NCI-H146 (cell line): ENCODE data around the gene C1QTNF8.
"Not testable (repeated sequence)": the region's sequence is repeated elsewhere in the genome, so short reads cannot be mapped to it uniquely, and the experiment has no call there.

Experiments used
- DNase-seq: peaks from one replicate; lab custom pipeline; 2025; lab: John Stamatoyannopoulos, UW

Gene C1QTNF8

DNA sequence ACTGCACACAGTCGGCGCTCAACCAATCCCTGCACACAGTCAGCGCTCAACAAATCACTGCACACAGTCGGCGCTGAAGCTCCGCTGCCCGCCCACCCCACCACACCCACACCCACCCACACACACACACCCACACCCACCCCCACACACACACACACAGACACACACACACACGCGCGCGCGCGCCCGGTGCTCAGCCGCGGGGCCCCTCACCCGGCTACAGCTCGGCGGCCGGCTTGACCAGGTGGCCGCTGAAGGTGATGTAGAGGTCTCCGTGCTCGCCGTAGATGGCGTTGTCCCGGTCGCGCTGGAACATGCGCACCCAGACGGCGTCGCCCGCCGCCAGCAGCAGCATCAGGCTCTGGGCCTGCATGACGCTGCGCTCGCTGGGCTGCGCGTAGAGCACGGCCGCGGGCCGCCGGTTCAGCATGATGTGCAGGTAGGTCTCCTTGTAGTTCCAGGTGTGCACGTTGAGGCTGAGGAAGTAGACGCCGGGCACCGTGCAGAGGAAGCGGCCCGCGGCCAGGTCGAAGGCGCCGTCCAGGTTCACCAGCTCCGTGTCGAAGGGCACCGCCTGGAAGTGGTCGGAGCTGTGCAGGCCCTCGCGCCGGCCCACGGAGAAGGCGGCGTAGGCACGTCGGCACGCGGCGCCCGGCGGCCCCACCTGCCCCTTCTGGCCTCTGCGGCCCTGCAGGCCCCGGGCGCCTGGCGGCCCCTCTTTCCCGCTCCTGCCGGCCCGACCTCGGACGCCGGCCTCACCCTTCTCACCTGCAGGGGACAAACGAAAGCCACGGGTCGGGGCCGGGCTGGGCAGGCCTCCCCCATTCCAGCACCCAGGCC lies 2.5 kb downstream of the C1QTNF8 start:
- DNase-seq = peak; percentile 40

GRCh38 chr16:1092685-1093283 lies 3.3 kb downstream of the C1QTNF8 start:
- DNase-seq = not testable (repeated sequence)

- no peak for DNase-seq
Observed at GRCh38 chr16:1091992-1092552, 4.0 kb downstream of the C1QTNF8 start.

DNA sequence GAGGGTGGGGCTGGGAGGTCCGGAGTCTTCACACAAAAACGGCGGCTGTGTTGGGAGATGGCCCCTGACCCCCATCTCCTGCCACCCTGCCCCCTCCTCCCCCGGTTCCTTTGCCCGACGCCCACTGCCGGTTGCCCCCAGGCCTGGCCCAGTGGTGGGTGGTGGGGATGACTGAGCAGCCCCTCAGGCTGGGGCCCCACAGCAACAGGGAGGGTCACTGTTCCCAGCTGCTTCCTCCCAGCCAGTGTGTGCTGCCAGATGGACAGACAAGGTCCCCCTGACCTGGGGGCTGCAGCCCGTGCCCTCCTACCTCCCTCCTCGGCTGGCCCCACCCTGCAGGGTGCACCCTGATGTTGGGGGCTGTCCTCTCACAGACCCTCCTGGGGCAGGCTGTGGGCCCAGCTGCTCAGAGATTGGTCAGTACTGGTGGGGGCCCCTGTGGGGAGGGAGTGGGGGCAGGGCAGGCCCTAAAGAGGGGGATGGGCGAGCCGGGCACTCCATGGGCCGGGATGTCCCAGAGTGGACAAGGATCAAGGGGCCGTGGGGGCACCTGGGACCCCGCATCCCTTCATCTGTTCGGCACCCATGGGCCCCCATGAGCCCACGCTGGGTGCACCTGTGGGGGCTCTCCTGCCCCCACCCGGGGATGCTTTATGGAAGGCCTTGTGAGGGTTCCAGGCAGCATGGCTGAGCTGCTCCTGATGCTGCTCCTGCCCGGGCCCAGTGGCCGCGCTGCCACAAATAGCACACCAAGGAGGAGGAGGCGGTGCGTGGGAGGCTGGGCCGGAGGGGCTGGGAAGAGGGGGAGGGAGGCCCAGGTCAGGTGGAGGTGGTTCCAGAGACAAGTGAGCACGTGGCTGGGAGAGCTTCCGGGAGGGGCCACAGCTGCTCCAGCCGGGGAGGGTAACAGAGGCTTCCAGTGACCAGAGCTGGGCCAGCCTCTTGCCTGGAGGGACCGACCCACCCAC lies 5.1 kb downstream of the C1QTNF8 start:
- no peak for DNase-seq

DNA sequence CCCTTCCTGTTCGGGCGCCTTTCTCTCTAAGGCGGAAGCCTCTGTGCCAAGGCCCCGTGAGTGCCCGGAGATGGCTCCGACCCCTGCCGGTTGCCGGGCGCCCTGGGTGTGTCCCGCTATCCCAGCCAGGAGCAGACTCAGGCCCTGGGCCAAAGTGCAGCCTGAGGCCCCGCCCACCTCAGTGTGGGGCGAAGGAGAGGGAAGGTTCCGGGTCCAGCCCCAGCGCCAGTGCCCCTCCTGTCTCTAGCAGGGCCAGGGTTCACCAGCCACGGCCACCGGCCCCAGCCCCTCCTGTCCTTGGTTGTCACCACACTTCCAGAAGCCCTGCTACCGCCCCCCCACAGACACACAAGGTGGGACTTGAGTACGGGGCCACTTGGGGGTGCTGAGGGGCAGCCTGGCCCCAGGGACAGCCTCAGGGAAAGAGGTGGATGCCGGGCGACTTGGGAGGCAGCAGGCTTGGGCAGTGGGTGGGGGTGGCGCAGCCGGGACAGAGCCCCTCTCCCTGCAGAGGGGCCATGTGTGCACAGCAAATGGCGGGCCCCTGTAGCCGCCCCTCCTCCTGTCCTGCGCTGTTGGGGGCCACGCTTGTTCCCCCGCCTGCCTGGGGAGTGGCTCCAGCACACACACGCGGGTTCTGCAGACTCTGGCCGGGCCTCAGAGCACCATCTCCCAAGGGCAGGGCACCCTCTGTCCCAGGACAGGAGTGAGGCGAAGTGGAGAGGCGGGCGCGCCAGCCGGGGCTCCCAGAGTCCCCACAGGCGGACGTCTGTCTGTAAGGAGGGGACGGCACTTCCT lies 6.0 kb downstream of the C1QTNF8 start:
- no peak for DNase-seq

DNA sequence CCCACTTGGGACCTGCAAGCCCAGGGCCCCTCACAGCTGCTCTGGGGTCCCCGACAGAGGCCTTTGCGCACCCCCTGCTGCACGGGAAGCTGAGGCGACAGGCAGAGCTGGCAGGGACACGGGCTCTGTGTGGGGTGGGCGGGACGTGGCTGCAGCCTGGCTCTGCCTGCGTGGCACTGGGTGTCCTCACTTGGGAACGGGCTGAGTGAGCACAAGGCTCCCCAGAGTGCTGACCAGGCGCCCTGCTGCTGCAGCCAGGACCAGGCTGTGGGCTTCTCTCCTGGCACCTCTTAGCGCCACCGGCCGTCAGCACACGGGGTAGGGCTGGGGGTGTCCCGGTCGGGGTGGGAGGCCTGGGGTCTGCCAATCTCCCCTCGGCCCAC lies 6.6 kb downstream of the C1QTNF8 start:
- no peak for DNase-seq

GRCh38 chr16:1088295-1089170 lies 7.5 kb downstream of the C1QTNF8 start:
- DNase-seq = no peak

DNA sequence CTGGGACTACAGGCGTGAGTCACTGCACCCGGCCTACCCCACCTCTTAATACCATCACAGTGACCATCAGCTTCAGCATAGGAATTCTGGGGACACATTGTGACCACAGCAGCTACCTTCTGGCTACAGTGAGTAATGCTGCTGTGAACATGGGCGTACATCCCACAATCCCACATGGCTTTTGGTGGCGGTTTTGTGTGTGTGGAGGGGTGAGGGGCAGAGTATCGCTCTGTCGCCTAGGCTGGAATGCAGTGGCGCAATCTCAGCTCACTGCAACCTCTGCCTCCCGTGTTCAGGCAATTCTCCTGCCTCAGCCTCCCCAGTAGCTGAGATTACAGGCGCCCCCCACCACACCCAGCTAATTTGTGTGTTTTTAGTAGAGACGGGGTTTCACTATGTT lies 9.6 kb downstream of the C1QTNF8 start:
- DNase-seq = not testable (repeated sequence)

- DNase-seq = no peak
Observed at GRCh38 chr16:1084971-1085370, 11.1 kb downstream of the C1QTNF8 start.

DNA sequence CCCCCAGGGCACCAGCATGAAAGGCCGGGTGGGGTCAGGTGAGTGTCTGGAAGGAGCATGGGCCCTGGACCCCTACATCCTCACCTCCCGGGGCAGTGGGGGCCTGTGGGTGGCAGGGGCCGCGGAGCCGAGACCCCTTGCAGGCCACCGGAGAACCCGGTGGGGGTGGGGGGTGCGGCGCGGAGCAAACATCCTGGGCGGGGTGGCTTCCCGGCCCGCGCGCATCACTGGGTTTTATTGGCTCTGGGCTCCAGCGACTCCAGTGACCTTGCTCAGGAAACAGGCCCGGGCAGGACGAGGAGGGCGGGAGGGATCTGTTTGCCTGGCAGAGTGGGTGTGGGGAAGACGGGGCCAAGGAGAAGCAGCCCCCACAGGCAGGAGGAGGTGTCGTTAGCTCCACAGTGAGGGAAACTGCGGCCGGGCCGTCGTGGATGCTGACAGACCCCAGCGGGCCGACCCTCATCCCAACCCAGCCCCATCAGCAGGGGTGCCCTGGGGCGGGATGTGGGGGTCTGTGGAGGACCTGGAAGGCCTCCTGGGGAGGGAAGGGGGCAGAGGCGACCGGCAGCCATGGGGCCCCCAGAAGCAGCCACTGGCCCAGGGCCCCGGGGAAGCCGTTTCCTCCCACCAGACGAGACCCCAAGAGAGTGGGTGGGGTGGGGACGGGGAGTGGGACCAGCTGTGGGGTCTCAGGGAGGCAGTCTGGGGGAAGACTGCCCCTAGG lies 12.9 kb downstream of the C1QTNF8 start:
- DNase-seq = no peak

- no peak for DNase-seq
Observed at GRCh38 chr16:1082266-1082951, 13.6 kb downstream of the C1QTNF8 start.

DNA sequence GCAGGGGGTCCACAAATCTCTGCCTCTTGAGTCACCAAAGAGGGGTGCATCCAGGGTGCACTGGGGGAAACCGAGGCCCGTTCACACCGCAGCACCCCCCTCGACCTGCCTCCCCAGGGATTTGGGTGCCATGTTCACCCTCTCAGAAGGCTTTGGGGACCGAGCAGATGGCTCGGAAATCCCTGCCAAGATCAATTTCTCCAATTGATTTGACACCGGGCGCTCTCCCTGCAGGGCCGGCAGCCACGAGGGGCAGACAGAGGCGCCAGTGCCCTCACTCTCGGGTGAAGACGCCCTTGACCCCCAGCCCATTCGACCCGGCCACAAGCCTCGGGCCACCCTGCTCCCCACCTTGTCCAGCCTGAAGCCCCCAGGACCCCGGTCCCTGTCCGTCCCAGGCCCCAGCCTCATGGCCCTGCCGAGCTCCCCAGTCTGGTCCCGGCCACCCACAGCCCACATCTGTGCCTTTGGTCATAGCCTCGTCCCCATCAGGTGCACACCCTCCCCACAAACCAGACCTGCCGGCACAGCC lies 14.2 kb downstream of the C1QTNF8 start:
- no peak for DNase-seq

- DNase-seq = no peak
Observed at GRCh38 chr16:1080801-1081733, 15.0 kb downstream of the C1QTNF8 start.

DNA sequence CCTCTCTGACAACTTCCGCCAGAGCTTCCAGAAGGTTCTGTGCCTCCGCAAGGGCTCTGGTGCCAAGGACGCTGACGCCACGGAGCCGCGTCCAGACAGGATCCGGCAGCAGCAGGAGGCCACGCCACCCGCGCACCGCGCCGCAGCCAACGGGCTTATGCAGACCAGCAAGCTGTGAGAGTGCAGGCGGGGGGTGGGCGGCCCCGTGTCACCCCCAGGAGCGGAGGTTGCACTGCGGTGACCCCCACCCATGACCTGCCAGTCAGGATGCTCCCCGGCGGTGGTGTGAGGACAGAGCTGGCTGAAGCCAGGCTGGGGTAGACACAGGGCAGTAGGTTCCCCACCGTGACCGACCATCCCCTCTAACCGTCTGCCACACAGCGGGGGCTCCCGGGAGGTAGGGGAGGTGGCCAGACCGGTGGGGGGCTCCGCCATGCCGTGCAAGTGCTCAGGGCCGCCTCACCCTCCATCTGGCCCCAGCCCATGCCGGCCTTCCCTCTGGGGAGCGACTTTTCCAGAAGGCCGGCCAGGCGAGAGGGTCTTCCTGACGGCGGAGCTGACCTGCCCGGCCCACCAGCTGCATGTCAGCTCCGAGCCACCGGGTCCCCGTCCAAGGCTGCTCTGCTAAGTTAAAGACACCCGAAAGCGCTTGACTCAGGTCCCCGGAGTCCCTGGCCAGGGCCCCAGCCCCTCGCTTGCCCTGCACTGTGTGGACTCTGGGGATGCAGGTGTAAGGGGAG lies 16.1 kb downstream of the C1QTNF8 start:
- no peak for DNase-seq

DNA sequence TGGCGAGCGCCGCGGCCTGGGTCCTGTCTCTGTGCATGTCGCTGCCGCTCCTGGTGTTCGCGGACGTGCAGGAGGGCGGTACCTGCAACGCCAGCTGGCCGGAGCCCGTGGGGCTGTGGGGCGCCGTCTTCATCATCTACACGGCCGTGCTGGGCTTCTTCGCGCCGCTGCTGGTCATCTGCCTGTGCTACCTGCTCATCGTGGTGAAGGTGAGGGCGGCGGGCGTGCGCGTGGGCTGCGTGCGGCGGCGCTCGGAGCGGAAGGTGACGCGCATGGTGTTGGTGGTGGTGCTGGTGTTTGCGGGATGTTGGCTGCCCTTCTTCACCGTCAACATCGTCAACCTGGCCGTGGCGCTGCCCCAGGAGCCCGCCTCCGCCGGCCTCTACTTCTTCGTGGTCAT lies 16.7 kb downstream of the C1QTNF8 start:
- no peak for DNase-seq

GRCh38 chr16:1078579-1079021 lies 17.4 kb downstream of the C1QTNF8 start:
- DNase-seq = peak; percentile 26
